ENCODE data around the gene NME3.
A peak's percentile ranks its signal among the peaks of the same experiment; 100 is the strongest.

The NME3 gene

DNA sequence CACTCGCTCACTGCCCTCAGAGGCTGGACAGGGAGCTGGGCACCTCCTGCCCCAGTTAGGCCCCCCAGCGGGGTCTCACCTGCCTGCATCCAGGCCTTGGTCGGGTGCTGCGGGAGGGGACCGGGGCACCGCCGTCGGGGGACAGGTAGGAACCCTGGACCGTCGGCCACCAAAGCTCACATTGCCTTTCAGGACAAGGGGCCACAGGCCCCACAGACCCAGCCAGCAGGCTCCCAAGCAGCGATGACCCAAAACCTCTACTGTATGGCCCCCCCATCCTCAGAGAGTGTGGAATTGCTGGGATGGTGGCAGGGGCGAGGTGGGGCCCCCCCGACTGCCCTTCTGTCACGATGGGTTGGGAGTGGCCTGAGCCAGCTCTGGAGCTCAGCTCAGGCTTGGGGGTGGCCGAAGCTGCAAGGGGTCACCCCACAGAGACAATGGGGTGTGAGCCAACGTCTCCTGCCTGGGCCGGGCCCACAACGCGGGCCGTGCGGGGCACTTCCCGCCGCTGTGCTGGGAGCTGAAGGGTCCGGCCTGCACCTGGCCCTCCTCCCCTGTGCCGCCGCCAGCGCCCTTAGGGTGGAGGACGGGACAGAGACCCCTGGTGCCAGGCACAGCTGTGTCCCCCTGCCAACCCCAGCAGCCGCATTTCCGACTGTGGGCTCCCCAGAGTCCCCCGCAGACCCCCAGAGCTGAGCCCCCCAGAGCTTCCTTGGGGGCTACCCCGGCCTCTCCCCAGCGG lies 21.7 kb upstream of the NME3 start:
- DNase-seq, result no peak

- DNase-seq, result no peak
Observed at GRCh38 chr16:1791943-1792812, 20.8 kb upstream of the NME3 start.

GRCh38 chr16:1791256-1791942 lies 20.1 kb upstream of the NME3 start:
- DNase-seq, result no peak

- no peak for DNase-seq
Observed at GRCh38 chr16:1790611-1791255, 19.4 kb upstream of the NME3 start.

DNA sequence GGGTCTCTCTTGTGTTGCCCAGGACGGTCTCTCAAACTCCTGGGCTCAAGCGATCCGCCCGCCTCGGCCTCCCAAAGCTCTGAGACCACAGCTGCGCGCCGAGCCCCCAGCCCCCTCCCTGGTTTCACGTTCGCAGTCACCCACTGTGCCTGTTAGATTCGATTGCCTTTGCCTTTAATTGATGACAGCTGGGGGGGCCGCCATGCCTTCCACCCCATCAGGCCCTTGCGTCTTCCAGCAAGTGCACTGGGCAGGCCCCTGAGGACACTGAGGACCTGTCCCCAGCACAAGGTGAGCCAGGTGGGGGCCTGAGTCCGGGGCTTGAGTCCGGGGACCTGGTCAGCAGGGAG lies 18.9 kb upstream of the NME3 start:
- no peak for DNase-seq

DNA sequence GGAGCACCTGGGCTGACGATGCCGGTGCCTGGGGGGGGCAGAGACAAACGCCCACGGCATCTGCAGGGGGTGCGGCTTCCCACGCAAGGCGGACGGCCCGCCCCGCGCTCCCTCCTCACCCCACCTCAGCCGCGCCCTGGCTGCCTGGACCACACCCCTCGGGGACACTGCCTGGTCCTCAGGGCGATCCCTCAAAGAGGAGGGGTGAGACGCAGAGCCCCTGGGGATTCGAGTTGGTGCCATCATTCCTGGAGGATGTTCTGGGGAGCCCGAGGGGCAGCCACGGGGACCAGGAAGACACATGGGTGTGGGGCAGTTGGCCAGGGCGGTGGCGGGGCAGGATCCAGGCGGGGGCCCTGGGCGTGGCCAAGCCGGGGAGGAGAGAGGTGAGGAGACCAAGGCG lies 18.3 kb upstream of the NME3 start:
- DNase-seq, result no peak

DNA sequence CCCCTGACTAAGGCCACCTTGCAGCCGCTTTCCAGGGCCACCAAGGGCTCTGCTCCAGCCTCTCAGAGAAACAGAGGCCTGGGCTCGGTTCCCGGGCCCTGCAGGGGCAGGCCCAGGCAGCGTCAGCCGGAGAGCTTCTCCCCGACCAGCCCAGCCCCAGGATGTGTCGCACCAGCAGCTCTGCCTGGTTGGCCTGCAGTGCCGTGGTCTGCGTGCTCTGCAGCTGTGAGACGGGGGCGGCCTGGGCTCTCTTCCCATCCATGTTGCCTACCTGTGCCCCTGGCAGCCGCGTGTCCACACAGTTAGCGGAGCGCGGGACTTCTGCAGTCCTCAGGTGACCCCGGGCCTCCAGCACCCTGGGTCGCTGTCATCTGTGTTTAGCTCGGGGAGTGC lies 17.4 kb upstream of the NME3 start:
- no peak for DNase-seq

- DNase-seq, result no peak
Observed at GRCh38 chr16:1788095-1788707, 16.9 kb upstream of the NME3 start.

DNA sequence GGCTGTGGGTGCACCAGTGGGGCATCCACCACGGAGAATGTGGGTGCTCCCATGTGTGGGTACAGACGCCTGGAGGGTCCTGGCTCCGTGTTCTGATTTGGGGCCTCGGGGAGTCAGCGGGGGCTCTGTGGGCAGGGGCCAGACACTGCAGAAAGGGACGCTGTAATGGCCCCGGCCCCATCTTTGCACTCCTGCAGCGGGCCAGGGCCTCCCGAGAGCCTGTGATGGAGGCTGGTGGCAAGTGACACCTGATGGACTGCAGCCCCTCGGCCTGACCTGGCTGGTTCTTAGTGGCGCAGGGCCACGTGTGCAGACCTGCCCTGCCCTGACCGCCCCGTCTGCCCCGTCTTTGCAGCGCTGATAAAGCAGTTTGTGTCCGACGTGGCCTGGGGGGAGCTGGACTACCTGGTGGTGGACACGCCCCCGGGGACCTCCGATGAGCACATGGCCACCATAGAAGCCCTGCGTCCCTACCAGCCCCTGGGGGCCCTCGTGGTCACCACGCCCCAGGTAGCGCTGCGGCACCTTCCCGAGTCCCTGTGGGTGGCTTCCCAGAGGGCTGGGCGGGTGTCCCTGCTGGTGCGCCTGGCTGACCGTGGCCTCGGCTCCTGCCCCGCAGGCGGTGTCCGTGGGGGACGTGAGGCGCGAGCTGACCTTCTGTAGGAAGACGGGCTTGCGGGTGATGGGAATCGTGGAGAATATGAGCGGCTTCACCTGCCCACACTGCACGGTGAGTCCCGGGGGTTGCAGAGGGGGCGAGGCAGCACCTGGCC lies 16.2 kb upstream of the NME3 start:
- no peak for DNase-seq

- DNase-seq, result no peak
Observed at GRCh38 chr16:1787056-1787321, 15.6 kb upstream of the NME3 start.

GRCh38 chr16:1786242-1787055 lies 15.1 kb upstream of the NME3 start:
- no peak for DNase-seq

- no peak for DNase-seq
Observed at GRCh38 chr16:1785846-1786170, 14.5 kb upstream of the NME3 start.

GRCh38 chr16:1784977-1785845 lies 13.9 kb upstream of the NME3 start:
- DNase-seq, result no peak

DNA sequence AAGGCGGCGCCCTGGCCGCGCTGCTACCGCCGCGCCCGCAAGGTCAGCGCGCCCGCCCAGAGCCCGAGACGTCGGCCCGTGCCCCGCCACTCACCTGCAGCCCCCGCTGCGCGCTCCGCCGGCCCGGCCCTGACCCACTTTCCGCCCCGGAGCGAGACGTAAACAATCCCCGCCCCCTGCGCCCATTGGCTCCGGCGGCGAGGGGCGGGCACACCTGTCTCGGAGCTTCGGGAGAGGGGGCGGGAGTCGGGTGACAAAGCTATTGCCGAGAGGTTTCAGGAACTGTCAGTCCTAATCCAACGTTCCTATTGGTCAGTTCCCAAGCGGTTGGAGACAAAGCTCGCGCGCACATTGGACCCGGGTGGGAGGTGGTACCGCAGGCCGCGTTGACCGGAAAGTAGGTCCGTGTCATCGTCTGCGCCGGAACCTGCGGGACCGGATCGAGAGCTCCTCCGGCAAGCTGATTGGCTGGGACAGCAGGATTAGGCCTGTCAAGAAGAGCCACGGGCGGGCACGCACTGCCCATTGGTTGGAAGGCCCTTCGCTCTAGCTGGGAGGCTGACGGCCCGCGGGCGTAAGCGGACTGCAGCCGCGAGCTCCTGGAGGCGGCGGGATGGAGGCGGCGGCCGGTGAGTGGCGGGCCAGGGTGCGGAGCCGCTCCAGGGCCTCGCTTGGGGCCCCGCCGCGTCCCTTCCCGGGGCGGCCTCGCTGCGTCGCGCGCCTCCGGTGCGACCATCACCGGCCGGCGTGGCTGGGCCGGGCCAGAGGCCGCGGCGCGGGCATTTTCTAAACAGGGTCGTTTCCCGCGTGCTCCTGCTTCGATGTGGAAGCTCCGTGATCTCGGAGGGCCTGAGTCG lies 11.3 kb upstream of the NME3 start, which contains the start of the genes NUBP2 and SPSB3:
Gene NUBP2 (plus strand): TSS at position 553 of the 857 bp plus-strand sequence. CDS start 61 bp downstream, at position 614.
Gene SPSB3 (minus strand): TSS at position 164 of the 857 bp plus-strand sequence. CDS start 1,088 bp downstream, outside the sequence.
- peak; percentile 100 for DNase-seq

DNA sequence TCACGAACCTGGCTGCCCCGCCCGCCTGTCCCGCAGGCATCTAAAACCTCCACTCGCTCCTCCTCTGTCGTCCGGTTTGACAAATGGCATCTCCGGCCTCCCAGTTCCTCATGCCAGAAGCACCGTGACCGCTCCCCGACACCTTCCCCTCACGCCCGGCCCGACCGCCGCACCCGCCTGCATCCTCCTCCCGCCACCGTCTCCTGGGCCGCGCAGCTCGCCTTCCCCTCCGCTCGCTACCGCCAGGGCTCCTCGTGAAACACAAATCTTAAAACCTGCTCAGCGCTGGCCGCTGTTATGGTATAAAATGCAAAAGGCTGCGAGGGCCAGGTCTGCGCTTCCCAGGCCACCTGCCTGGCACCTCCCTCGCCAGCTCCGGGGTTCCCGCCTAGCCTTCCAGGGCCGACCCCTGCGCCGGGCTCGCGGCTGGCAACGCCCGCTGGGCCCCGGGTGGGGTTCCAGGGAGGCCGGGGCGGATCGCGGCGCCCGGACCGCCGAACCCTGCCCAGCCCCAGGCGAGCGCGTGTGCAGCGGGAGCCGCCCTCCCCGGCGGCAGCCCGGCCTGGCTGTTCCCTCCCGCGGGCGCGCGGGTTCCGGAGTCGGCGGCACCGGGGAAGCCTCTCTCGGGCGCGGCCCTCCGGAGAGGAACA lies 10.5 kb upstream of the NME3 start:
- DNase-seq, result no peak

GRCh38 chr16:1781254-1781653 lies 9.9 kb upstream of the NME3 start:
- DNase-seq, result no peak

DNA sequence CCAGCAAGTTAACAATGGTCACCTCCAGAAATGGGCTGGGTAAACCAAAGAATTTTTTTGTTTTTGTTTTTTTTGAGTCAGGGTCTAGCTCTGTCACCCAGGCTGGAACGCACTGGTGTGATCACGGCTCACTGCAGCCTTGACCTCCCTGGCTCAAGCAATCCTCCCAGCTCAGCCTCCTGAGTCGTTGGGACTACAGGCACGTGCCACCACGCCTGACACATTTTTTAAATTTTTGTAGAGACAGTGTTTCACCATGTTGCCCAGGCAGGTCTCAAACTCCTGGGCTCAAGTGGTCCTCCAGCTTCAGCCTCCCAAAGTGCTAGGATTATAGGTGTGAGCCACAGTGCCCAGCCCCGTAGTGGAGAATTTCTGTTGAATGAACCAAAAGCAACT lies 9.3 kb upstream of the NME3 start:
- no peak for DNase-seq
